Suppressor macrophage treated with lipopolysaccharide for 4 hours (primary cell): Measurements from ENCODE around the gene MTSS2.

ENCODE experiments used
- DNase-seq: peaks from one replicate; pipeline ENCODE4 v3.0.0-alpha.2; 2020

The MTSS2 gene

GRCh38 chr16:70685938-70686375, at the start of gene MTSS2:
TSS of gene MTSS2 (minus strand) at chr16:70686053. CDS start at chr16:70685791, 262 bp downstream.
- peak; percentile 18 for DNase-seq

GRCh38 chr16:70735141-70735979, 49.5 kb upstream of the MTSS2 start:
- DNase-seq, result no peak

- no peak for DNase-seq
Observed at GRCh38 chr16:70734522-70735095, 48.8 kb upstream of the MTSS2 start.

GRCh38 chr16:70730944-70731343, 45.1 kb upstream of the MTSS2 start:
- DNase-seq, result no peak

GRCh38 chr16:70730031-70730430, 44.2 kb upstream of the MTSS2 start:
- DNase-seq, result no peak

GRCh38 chr16:70729292-70729691, 43.4 kb upstream of the MTSS2 start:
- no peak for DNase-seq

GRCh38 chr16:70728150-70728549, 42.3 kb upstream of the MTSS2 start:
- DNase-seq, result peak; percentile 15

GRCh38 chr16:70726892-70727361, 41.1 kb upstream of the MTSS2 start:
- no peak for DNase-seq

GRCh38 chr16:70725912-70726828, 40.3 kb upstream of the MTSS2 start:
- no peak for DNase-seq

- no peak for DNase-seq
Observed at GRCh38 chr16:70725024-70725911, 39.4 kb upstream of the MTSS2 start.

- DNase-seq, result no peak
Observed at GRCh38 chr16:70724146-70725023, 38.5 kb upstream of the MTSS2 start.

- no peak for DNase-seq
Observed at GRCh38 chr16:70723740-70724145, 37.9 kb upstream of the MTSS2 start.

- no peak for DNase-seq
Observed at GRCh38 chr16:70721202-70721963, 35.5 kb upstream of the MTSS2 start.

- DNase-seq, result peak; percentile 56
Observed at GRCh38 chr16:70720425-70721201, 34.8 kb upstream of the MTSS2 start.

GRCh38 chr16:70717065-70717464, 31.2 kb upstream of the MTSS2 start:
- DNase-seq, result no peak

- DNase-seq, result no peak
Observed at GRCh38 chr16:70715860-70716357, 30.1 kb upstream of the MTSS2 start.

- DNase-seq, result peak; percentile 39
Observed at GRCh38 chr16:70715055-70715858, 29.4 kb upstream of the MTSS2 start.

- no peak for DNase-seq
Observed at GRCh38 chr16:70714581-70715054, 28.8 kb upstream of the MTSS2 start.
